Ovary (tissue), 9 donors: ENCODE measurements around the gene ISG20L2. TPM values are rescaled to one million over a fixed set of nuclear protein-coding genes. Genes with fewer than 3 reads are reported as not detected.
"Not testable (repeated sequence)": the region's sequence is repeated elsewhere in the genome, so short reads cannot be mapped to it uniquely, and the experiment has no call there.

ENCODE experiments used
- DNase-seq, 5 donors: peaks; one replicate each; pipeline ENCODE4 v3.0.0-alpha.2; 2019 to 2020
- H3K27ac ChIP-seq, 2 donors: fragments of 200-600 bp; one replicate each; pipeline versions ENCODE4 v1.5.1 to v1.8.0; 2019 to 2022
- H3K27me3 ChIP-seq: fragments of 200-600 bp; one replicate; pipeline ENCODE4 v1.8.0; 2022
- H3K36me3 ChIP-seq: fragments of 200-600 bp; sonication (generic); one replicate; pipeline ENCODE4 v1.5.1; 2019
- H3K4me1 ChIP-seq: one replicate; pipeline ENCODE4 v1.8.1; 2013; ENCODE audit warnings: mild to moderate bottlenecking, moderate library complexity; ENCODE audit not compliant: insufficient read depth
- H3K4me3 ChIP-seq: fragments of 200-600 bp; sonication (generic); one replicate; pipeline ENCODE4 v1.5.1; 2017
- H3K9me3 ChIP-seq, 2 donors: fragments of 200-600 bp in 1 of 2; sonication (generic) in 1 of 2; one replicate each; pipeline versions ENCODE4 v1.5.1 to v1.8.1; 2013 to 2019; ENCODE audit warnings: mild to moderate bottlenecking in 1 of 2, moderate library complexity in 1 of 2
- CTCF ChIP-seq, 3 donors: fragments of 450-650 bp in 2 of 3; fragments of 200-600 bp in 1 of 3; IDR thresholded peaks; one replicate each; pipeline versions ENCODE4 v1.5.1 to v1.8.0; 2016 to 2022; ENCODE audit warnings: antibody characterized with exemption in 3 of 3, mild to moderate bottlenecking in 1 of 3
- EP300 ChIP-seq: sonication (generic); formaldehyde crosslinking; IDR thresholded peaks from one replicate; pipeline ENCODE4 v1.6.1; 2017; ENCODE audit warnings: antibody characterized with exemption
- POLR2A ChIP-seq: fragments of 450-650 bp; IDR thresholded peaks from one replicate; pipeline ENCODE4 v1.6.1; 2017; ENCODE audit warnings: antibody characterized with exemption, mild to moderate bottlenecking, moderate library complexity
- whole genome bisulfite sequencing, 3 donors: extraction: QIAGEN DNeasy Blood & Tissue Kit in 1 of 3; methylation state at CpG; one replicate each; pipeline versions ENCODE4 v1.1.5 to v1.1.7; 2013 to 2017; 5-methylcytosine and 5-hydroxymethylcytosine counted together
- intact Hi-C, 4 donors: fragments of 100-400 bp; cut with DNase I; formaldehyde crosslinking; loops; one replicate each; pipeline versions ENCODE4 v1.11.0 to v1.15.1; 2022 to 2023
- polyA plus RNA-seq, 2 donors: library from polyadenylated mRNA; stranded (reverse); fragments of 200-250 nt in 1 of 2; fragments of 350-450 nt in 1 of 2; fragmentation: Illumina TruSeq in 1 of 2; extraction: RNeasy Lipid Tissue Mini Kit (QIAGEN cat#74804) in 1 of 2; gene quantifications; one replicate each; pipeline ENCODE4 v1.2.3, GENCODE V29; 2013 to 2014
- total RNA-seq, 7 donors: library from RNA; depleted of rRNA in 2 of 7; stranded (reverse); fragments of >200 nt in 2 of 7; fragmentation: NEBNext Ultra II Directional in 3 of 7; extraction: Animal tissue kit (Norgen Biotek cat#: 25700) in 3 of 7; gene quantifications; one replicate each; pipeline versions ENCODE4 v1.1.0 to v1.2.4, GENCODE V29; 2016 to 2023
- donor health status: DM: no; HTN: no; CAD: no; lungs with moderate emphysema.
- donor health status: DM: no; HTN: no; CAD: no.
- donor health status: Bipolar disorder and iron deficiency.
- donor health status: DM: yes; HTN: yes; CAD: no.
- donor health status: DM: no; HTN: no; CAD: no.
- donor health status: DM: yes; HTN: yes; CAD: no.

Gene ISG20L2
- total and polyA plus RNA-seq, 9 donors, result 11.7 to 58.7 (median 26.1) TPM

- H3K4me1 ChIP-seq, result no peaks in the 10 kb centered on the region
- TF ChIP-seq POLR2A, result no peak
- TF ChIP-seq CTCF (IDR thresholded peaks at IDR 0.05), result no peak
- no peak for TF ChIP-seq EP300
- no peak overlapping the region for H3K27ac ChIP-seq
- no peak for DNase-seq
- no peak overlapping the region for H3K4me3 ChIP-seq
- intact Hi-C loops, result loop anchor here in 1 of 4 donors (2.0 kb wide), 1 partner anchor 25 kb away; the partner anchor contains the start of gene MRPL24
- no peaks in the 10 kb centered on the region for H3K27me3 ChIP-seq
- WGBS, 3 donors, result 91 to 92% (median 91%) methylated on average over 5 of the region's 5 CpGs
- no peaks in the 10 kb centered on the region for H3K36me3 ChIP-seq
- no peaks in the 10 kb centered on the region for H3K9me3 ChIP-seq
Measured at GRCh38 chr1:156765666-156766065, 37.1 kb upstream of the ISG20L2 start.

- intact Hi-C loops, H3K9me3 ChIP-seq, H3K36me3 ChIP-seq, H3K4me1 ChIP-seq, H3K27ac ChIP-seq, H3K27me3 ChIP-seq, H3K4me3 ChIP-seq, DNase-seq: not testable (repeated sequence)
- 93 to 95% (median 94%) methylated on average over 15 of the region's 15 CpGs for WGBS, 3 donors
Measured at GRCh38 chr1:156765136-156765535, 36.6 kb upstream of the ISG20L2 start.

GRCh38 chr1:156760796-156761104 lies 32.2 kb upstream of the ISG20L2 start:
- Histone ChIP-seq H3K36me3 (no peaks in the 10 kb centered on the region), H3K9me3 (no peaks in the 10 kb centered on the region), H3K27ac (no peak overlapping the region), H3K27me3 (no peaks in the 10 kb centered on the region), H3K4me3 (no peak overlapping the region), H3K4me1 (no peaks in the 10 kb centered on the region)
- DNase-seq, result no peak
- WGBS, 3 donors, result 61 to 70% (median 62%) methylated on average over 4 of the region's 4 CpGs
- TF ChIP-seq POLR2A (no peak), CTCF (IDR thresholded peaks at IDR 0.05) (no peak), EP300 (no peak)
- intact Hi-C loops, result no loop called here

- no peaks in the 10 kb centered on the region for H3K36me3 ChIP-seq
- H3K4me1 ChIP-seq, result no peaks in the 10 kb centered on the region
- no peak overlapping the region for H3K27ac ChIP-seq
- intact Hi-C loops, result no loop called here
- no peak for DNase-seq
- H3K4me3 ChIP-seq, result no peak overlapping the region
- 53 to 63% (median 54%) methylated on average over 6 of the region's 6 CpGs for WGBS, 3 donors
- H3K27me3 ChIP-seq, result no peaks in the 10 kb centered on the region
- H3K9me3 ChIP-seq, result no peaks in the 10 kb centered on the region
- TF ChIP-seq CTCF (IDR thresholded peaks at IDR 0.05) (no peak), POLR2A (no peak), EP300 (no peak)
Measured at GRCh38 chr1:156760092-156760795, 31.7 kb upstream of the ISG20L2 start.

- H3K4me3 ChIP-seq, H3K27me3 ChIP-seq, H3K36me3 ChIP-seq, H3K9me3 ChIP-seq, H3K27ac ChIP-seq, H3K4me1 ChIP-seq, intact Hi-C loops: not testable (repeated sequence)
- DNase-seq, result peak in 2 of 5 donors; percentile 8 to 17
- WGBS, 3 donors, result 85 to 92% (median 92%) methylated on average over 10 of the region's 10 CpGs
Measured at GRCh38 chr1:156757572-156758253, 29.1 kb upstream of the ISG20L2 start.
